ENCODE measurements around the gene ILRUN.
A peak's percentile ranks its signal among the peaks of the same experiment; 100 is the strongest.
"Not testable (repeated sequence)": the region's sequence is repeated elsewhere in the genome, so short reads cannot be mapped to it uniquely, and the experiment has no call there.

The ILRUN gene

GRCh38 chr6:34696189-34696738 lies 303 bp downstream of the ILRUN start:
- DNase-seq = peak in 1 of 2 experiments; percentile 70

- no peak for DNase-seq
Observed at GRCh38 chr6:34695729-34696188, 808 bp downstream of the ILRUN start.

- no peak for DNase-seq
Observed at GRCh38 chr6:34692280-34692679, 4.3 kb downstream of the ILRUN start.

GRCh38 chr6:34689742-34690141 lies 6.8 kb downstream of the ILRUN start:
- no peak for DNase-seq

- no peak for DNase-seq
Observed at GRCh38 chr6:34688956-34689355, 7.6 kb downstream of the ILRUN start.

GRCh38 chr6:34684919-34685318 lies 11.6 kb downstream of the ILRUN start:
- DNase-seq = no peak

GRCh38 chr6:34684364-34684763 lies 12.2 kb downstream of the ILRUN start:
- DNase-seq = no peak

- no peak for DNase-seq
Observed at GRCh38 chr6:34680802-34681515, 15.6 kb downstream of the ILRUN start.

GRCh38 chr6:34680313-34680712 lies 16.3 kb downstream of the ILRUN start:
- not testable (repeated sequence) for DNase-seq

- DNase-seq = peak in 1 of 2 experiments; percentile 17
Observed at GRCh38 chr6:34679552-34680253, 16.9 kb downstream of the ILRUN start.

GRCh38 chr6:34676140-34676539 lies 20.4 kb downstream of the ILRUN start:
- no peak for DNase-seq

- DNase-seq = not testable (repeated sequence)
Observed at GRCh38 chr6:34674930-34675329, 21.6 kb downstream of the ILRUN start.

GRCh38 chr6:34674268-34674639 lies 22.3 kb downstream of the ILRUN start:
- no peak for DNase-seq

GRCh38 chr6:34673064-34673463 lies 23.5 kb downstream of the ILRUN start:
- DNase-seq = no peak

GRCh38 chr6:34672657-34673043 lies 23.9 kb downstream of the ILRUN start:
- DNase-seq = no peak

- DNase-seq = peak in 1 of 2 experiments; percentile 10
Observed at GRCh38 chr6:34671801-34672656, 24.5 kb downstream of the ILRUN start.

GRCh38 chr6:34671367-34671766 lies 25.2 kb downstream of the ILRUN start:
- no peak for DNase-seq

GRCh38 chr6:34668799-34669198 lies 27.8 kb downstream of the ILRUN start:
- not testable (repeated sequence) for DNase-seq

GRCh38 chr6:34667481-34668238 lies 28.9 kb downstream of the ILRUN start:
- DNase-seq = no peak

- no peak for DNase-seq
Observed at GRCh38 chr6:34665019-34665418, 31.5 kb downstream of the ILRUN start.

- peak in 1 of 2 experiments; percentile 14 for DNase-seq
Observed at GRCh38 chr6:34664256-34664971, 32.2 kb downstream of the ILRUN start.

- no peak for DNase-seq
Observed at GRCh38 chr6:34663831-34664255, 32.7 kb downstream of the ILRUN start.

Measured in SW 1271 (cell line).